ENCODE results near the gene AK5. TPM values are rescaled to one million over a fixed set of nuclear protein-coding genes. Genes with fewer than 3 reads are reported as not detected.

The AK5 gene
- total and polyA plus RNA-seq, 2 experiments from 2014 or later = 8.8 to 12.2 TPM

DNA sequence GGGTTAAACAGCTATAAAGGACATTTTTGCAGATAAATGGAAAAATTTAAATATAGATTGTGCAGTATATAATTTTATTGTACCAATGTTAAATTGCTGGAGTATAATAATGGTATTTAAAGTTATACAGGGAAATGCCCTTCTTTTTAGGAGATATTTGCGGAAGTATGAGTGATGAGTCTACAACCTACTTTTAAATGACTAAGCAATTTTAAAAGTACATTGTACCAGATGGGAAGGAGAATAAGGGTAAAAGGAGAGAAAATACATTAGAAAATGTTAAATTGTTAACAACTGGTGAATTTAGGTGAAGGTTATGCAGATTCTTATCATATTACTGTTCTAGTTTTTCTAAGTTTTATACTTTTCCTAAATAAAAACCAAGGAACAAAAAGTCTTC lies 308.8 kb downstream of the AK5 start (continued):
- TF ChIP-seq, protein P1, sequence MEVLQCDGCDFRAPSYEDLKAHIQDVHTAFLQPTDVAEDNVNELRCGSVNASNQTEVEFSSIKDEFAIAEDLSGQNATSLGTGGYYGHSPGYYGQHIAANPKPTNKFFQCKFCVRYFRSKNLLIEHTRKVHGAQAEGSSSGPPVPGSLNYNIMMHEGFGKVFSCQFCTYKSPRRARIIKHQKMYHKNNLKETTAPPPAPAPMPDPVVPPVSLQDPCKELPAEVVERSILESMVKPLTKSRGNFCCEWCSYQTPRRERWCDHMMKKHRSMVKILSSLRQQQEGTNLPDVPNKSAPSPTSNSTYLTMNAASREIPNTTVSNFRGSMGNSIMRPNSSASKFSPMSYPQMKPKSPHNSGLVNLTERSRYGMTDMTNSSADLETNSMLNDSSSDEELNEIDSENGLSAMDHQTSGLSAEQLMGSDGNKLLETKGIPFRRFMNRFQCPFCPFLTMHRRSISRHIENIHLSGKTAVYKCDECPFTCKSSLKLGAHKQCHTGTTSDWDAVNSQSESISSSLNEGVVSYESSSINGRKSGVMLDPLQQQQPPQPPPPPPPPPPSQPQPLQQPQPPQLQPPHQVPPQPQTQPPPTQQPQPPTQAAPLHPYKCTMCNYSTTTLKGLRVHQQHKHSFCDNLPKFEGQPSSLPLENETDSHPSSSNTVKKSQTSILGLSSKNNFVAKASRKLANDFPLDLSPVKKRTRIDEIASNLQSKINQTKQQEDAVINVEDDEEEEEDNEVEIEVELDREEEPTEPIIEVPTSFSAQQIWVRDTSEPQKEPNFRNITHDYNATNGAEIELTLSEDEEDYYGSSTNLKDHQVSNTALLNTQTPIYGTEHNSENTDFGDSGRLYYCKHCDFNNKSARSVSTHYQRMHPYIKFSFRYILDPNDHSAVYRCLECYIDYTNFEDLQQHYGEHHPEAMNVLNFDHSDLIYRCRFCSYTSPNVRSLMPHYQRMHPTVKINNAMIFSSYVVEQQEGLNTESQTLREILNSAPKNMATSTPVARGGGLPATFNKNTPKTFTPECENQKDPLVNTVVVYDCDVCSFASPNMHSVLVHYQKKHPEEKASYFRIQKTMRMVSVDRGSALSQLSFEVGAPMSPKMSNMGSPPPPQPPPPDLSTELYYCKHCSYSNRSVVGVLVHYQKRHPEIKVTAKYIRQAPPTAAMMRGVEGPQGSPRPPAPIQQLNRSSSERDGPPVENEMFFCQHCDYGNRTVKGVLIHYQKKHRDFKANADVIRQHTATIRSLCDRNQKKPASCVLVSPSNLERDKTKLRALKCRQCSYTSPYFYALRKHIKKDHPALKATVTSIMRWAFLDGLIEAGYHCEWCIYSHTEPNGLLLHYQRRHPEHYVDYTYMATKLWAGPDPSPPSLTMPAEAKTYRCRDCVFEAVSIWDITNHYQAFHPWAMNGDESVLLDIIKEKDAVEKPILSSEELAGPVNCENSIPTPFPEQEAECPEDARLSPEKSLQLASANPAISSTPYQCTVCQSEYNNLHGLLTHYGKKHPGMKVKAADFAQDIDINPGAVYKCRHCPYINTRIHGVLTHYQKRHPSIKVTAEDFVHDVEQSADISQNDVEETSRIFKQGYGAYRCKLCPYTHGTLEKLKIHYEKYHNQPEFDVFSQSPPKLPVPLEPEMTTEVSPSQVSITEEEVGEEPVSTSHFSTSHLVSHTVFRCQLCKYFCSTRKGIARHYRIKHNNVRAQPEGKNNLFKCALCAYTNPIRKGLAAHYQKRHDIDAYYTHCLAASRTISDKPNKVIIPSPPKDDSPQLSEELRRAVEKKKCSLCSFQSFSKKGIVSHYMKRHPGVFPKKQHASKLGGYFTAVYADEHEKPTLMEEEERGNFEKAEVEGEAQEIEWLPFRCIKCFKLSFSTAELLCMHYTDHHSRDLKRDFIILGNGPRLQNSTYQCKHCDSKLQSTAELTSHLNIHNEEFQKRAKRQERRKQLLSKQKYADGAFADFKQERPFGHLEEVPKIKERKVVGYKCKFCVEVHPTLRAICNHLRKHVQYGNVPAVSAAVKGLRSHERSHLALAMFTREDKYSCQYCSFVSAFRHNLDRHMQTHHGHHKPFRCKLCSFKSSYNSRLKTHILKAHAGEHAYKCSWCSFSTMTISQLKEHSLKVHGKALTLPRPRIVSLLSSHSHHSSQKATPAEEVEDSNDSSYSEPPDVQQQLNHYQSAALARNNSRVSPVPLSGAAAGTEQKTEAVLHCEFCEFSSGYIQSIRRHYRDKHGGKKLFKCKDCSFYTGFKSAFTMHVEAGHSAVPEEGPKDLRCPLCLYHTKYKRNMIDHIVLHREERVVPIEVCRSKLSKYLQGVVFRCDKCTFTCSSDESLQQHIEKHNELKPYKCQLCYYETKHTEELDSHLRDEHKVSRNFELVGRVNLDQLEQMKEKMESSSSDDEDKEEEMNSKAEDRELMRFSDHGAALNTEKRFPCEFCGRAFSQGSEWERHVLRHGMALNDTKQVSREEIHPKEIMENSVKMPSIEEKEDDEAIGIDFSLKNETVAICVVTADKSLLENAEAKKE (CRISPR knock-in tag; IDR thresholded peaks at IDR 0.05) = no peak
- no peak for TF ChIP-seq EZH2phosphoT487 (IDR thresholded peaks at IDR 0.05; ENCODE audit: unreplicated experiment)
- TF ChIP-seq ZNF331 (CRISPR knock-in tag; IDR thresholded peaks at IDR 0.05; ENCODE audit: low read depth) = no peak
- no peak for TF ChIP-seq POLR2AphosphoS5 (IDR thresholded peaks at IDR 0.05; ENCODE audit: low read depth)
- TF ChIP-seq EZH2 (IDR thresholded peaks at IDR 0.05; ENCODE audit: low read depth, unreplicated experiment) = no peak
- no peak for TF ChIP-seq ZNF114 (CRISPR knock-in tag; IDR thresholded peaks at IDR 0.05)

DNA sequence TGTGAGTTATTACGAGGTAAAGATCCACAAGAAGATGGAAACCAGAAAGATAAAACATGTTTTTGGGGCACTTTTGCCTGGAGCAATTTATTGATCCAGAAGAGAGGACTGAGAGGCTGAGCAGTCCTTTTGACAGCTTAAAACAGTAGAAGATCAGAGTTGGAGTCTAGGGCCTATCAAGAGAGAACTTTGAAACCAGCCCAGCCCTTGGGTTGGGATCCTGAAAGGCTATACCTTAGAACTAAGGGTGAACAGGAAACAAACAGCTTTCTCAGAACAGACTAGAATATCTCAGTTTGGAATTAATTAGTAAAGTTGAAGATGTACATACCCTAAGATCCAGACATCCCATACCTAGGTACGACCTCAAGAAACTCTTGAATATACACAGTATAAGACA lies 311.1 kb downstream of the AK5 start:
- ATAC-seq = no peak
- H3K36me3 Mint-ChIP-seq (ENCODE audit: low read depth) = no peaks in the 10 kb centered on the region
- TF ChIP-seq EZH2phosphoT487 (IDR thresholded peaks at IDR 0.05; ENCODE audit: unreplicated experiment) = no peak
- TF ChIP-seq NANOG (IDR thresholded peaks at IDR 0.05; ENCODE audit: borderline replicate concordance) = no peak
- TF ChIP-seq, protein P2, sequence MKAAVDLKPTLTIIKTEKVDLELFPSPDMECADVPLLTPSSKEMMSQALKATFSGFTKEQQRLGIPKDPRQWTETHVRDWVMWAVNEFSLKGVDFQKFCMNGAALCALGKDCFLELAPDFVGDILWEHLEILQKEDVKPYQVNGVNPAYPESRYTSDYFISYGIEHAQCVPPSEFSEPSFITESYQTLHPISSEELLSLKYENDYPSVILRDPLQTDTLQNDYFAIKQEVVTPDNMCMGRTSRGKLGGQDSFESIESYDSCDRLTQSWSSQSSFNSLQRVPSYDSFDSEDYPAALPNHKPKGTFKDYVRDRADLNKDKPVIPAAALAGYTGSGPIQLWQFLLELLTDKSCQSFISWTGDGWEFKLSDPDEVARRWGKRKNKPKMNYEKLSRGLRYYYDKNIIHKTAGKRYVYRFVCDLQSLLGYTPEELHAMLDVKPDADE (IDR thresholded peaks at IDR 0.05) = no peak
- TF ChIP-seq, protein P3, sequence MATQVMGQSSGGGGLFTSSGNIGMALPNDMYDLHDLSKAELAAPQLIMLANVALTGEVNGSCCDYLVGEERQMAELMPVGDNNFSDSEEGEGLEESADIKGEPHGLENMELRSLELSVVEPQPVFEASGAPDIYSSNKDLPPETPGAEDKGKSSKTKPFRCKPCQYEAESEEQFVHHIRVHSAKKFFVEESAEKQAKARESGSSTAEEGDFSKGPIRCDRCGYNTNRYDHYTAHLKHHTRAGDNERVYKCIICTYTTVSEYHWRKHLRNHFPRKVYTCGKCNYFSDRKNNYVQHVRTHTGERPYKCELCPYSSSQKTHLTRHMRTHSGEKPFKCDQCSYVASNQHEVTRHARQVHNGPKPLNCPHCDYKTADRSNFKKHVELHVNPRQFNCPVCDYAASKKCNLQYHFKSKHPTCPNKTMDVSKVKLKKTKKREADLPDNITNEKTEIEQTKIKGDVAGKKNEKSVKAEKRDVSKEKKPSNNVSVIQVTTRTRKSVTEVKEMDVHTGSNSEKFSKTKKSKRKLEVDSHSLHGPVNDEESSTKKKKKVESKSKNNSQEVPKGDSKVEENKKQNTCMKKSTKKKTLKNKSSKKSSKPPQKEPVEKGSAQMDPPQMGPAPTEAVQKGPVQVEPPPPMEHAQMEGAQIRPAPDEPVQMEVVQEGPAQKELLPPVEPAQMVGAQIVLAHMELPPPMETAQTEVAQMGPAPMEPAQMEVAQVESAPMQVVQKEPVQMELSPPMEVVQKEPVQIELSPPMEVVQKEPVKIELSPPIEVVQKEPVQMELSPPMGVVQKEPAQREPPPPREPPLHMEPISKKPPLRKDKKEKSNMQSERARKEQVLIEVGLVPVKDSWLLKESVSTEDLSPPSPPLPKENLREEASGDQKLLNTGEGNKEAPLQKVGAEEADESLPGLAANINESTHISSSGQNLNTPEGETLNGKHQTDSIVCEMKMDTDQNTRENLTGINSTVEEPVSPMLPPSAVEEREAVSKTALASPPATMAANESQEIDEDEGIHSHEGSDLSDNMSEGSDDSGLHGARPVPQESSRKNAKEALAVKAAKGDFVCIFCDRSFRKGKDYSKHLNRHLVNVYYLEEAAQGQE (IDR thresholded peaks at IDR 0.05; ENCODE audit: unreplicated experiment) = no peak
- no peak for TF ChIP-seq JUNB (IDR thresholded peaks at IDR 0.05; ENCODE audit: unreplicated experiment)
- no peak for TF ChIP-seq STAT1 (IDR thresholded peaks at IDR 0.05; ENCODE audit: unreplicated experiment)
- no peak for TF ChIP-seq ZNF114 (CRISPR knock-in tag; IDR thresholded peaks at IDR 0.05)

More for the DNA sequence above, 311.1 kb downstream of the AK5 start:
- H3K9me2 ChIP-seq (ENCODE audit: insufficient read depth) = no peaks in the 10 kb centered on the region
- Mint-ChIP-seq H3K4me3 (no peak overlapping the region), H3K4me1 (no peaks in the 10 kb centered on the region), H3K27ac (no peak overlapping the region), H3K9me3 (no peaks in the 10 kb centered on the region), H3K27me3 (ENCODE audit: insufficient read depth, low read depth, poor library complexity) (no peaks in the 10 kb centered on the region)
- H3K36me3 ChIP-seq (ENCODE audit: insufficient read depth) = no peaks in the 10 kb centered on the region
- DNase-seq (ENCODE audit: low spot score) = no peak
- no peaks in the 10 kb centered on the region; the same call in 1 of the 2 replicates for H4K20me1 ChIP-seq (replicated peaks; ENCODE audit: insufficient read depth)
- H3K4me3 ChIP-seq = no peak overlapping the region
- no peaks in the 10 kb centered on the region for H3K27me3 ChIP-seq (ENCODE audit: insufficient read depth)
- H2AFZ ChIP-seq = no peak overlapping the region
- no peaks in the 10 kb centered on the region; the same call in 1 of the 2 replicates for H3K79me2 ChIP-seq (replicated peaks; ENCODE audit: insufficient read depth)
- no peak overlapping the region for H3K27ac ChIP-seq (ENCODE audit: low read depth)
- no peaks in the 10 kb centered on the region for H3F3A ChIP-seq (replicated peaks; ENCODE audit: low read depth)
- H3K4me2 ChIP-seq = no peak overlapping the region
- H3K4me1 ChIP-seq (ENCODE audit: insufficient read depth) = no peaks in the 10 kb centered on the region

Measured in GM23338 (cell line).